HG02840 (cell line): Measurements from ENCODE around the gene ARID2.

Source experiments
- ATAC-seq: cut with Tn5 transposase; IDR thresholded peaks from one replicate; pipeline ENCODE4 v1.9.1; 2021; ENCODE audit warnings: mild to moderate bottlenecking, moderate library complexity, moderate number of reproducible peaks; ENCODE audit not compliant: unreplicated experiment, low FRiP score

Gene ARID2, protein sequence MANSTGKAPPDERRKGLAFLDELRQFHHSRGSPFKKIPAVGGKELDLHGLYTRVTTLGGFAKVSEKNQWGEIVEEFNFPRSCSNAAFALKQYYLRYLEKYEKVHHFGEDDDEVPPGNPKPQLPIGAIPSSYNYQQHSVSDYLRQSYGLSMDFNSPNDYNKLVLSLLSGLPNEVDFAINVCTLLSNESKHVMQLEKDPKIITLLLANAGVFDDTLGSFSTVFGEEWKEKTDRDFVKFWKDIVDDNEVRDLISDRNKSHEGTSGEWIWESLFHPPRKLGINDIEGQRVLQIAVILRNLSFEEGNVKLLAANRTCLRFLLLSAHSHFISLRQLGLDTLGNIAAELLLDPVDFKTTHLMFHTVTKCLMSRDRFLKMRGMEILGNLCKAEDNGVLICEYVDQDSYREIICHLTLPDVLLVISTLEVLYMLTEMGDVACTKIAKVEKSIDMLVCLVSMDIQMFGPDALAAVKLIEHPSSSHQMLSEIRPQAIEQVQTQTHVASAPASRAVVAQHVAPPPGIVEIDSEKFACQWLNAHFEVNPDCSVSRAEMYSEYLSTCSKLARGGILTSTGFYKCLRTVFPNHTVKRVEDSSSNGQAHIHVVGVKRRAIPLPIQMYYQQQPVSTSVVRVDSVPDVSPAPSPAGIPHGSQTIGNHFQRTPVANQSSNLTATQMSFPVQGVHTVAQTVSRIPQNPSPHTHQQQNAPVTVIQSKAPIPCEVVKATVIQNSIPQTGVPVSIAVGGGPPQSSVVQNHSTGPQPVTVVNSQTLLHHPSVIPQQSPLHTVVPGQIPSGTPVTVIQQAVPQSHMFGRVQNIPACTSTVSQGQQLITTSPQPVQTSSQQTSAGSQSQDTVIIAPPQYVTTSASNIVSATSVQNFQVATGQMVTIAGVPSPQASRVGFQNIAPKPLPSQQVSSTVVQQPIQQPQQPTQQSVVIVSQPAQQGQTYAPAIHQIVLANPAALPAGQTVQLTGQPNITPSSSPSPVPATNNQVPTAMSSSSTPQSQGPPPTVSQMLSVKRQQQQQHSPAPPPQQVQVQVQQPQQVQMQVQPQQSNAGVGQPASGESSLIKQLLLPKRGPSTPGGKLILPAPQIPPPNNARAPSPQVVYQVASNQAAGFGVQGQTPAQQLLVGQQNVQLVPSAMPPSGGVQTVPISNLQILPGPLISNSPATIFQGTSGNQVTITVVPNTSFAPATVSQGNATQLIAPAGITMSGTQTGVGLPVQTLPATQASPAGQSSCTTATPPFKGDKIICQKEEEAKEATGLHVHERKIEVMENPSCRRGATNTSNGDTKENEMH (N-terminal part only)

DNA sequence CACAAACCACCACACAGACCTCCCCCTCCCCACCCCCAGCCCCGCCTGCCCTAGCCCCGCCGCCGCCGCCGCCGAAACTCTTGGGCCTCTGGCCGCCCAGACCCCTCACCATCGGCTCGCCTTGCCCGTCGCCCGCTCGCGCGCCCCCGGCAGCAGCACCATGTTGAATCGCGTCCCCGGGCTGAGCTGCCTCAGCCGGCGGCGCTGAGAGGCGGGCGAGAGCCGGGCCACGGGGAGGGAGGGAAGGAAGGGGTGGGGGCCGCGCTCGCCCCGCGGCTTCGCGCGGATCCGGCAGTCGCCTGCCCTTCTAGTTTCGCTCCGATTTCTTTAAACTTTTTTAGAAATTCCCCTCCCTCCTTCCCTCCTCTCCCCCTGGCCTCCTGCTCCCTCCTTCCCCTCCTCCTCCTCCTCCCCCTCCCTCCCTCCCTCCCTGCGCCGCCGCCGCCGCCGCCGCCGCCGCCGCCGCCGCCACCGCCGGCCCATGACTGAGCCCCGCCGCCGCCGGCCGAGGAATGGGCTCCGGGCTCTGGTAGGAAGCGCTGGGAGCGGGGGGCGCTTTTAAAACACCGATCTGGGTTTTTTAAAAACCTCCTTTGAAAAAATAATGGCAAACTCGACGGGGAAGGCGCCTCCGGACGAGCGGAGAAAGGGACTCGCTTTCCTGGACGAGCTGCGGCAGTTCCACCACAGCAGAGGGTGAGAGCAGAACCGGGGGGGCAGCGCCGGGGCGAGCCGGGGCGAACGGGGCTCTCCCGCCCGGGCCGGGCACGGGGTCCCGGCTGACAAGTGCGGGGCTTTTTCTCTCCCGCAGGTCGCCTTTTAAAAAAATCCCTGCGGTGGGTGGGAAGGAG is at the start of gene ARID2:
TSS of gene ARID2 (plus strand) at position 474 of the 851 bp plus-strand sequence. CDS start at position 605, 131 bp downstream.
- ATAC-seq: peak; percentile 10

DNA sequence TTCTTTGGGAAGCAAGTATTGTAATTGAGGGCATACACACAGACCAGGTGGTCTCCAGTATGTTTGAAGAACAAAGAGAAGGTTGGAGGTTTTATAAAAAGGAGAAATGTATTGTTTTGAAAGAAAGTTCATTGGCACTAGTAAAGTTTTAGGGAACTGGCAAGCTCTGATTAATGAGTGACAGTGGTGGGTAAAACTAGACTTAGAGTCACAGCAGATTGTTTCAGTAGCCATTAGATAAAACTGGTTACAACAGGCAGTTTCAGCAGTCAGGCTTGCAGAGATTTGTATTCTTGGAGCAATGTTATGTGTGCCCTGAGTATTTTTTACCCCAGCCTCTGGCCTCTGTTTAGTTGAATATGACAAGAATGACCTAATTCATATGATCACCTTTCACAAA is 49.1 kb upstream of the ARID2 start:
- ATAC-seq: no peak

DNA sequence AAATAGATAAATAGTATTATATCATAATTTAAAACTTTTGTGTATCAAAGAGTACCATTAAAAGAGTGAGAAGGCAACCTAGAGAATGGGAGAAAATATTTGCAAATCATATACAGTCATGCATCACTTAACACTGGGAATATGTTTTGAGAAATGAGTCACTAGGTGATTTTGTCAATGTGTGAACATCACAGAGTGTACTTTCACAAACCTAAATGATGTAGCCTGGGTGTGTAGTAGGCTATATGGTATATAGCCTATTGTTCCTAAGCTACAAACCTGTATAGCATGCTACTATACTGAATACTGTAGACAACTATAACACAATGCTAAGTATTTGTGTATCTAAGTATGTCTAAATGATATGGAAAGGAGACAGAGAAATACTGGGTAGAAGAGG is 48.0 kb upstream of the ARID2 start:
- no peak for ATAC-seq

DNA sequence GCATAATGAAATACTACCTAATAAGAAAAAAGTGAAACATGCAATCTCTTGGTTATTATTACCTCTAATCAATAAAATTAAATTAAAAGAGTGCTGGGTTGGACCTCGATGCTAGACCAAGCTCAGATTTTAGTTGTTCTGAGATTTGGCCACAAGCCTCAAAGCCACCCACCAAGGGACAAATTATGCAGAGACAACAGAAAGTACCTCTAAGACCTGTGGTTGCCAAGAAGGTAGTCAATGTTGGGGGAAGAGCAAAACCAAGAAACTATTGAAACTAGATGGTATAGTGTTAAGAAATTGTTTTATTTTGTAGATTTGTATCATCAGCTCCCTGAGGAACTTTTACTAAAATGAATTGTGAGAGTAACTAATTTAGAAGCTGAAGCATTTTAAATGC is 43.8 kb upstream of the ARID2 start:
- no peak for ATAC-seq

DNA sequence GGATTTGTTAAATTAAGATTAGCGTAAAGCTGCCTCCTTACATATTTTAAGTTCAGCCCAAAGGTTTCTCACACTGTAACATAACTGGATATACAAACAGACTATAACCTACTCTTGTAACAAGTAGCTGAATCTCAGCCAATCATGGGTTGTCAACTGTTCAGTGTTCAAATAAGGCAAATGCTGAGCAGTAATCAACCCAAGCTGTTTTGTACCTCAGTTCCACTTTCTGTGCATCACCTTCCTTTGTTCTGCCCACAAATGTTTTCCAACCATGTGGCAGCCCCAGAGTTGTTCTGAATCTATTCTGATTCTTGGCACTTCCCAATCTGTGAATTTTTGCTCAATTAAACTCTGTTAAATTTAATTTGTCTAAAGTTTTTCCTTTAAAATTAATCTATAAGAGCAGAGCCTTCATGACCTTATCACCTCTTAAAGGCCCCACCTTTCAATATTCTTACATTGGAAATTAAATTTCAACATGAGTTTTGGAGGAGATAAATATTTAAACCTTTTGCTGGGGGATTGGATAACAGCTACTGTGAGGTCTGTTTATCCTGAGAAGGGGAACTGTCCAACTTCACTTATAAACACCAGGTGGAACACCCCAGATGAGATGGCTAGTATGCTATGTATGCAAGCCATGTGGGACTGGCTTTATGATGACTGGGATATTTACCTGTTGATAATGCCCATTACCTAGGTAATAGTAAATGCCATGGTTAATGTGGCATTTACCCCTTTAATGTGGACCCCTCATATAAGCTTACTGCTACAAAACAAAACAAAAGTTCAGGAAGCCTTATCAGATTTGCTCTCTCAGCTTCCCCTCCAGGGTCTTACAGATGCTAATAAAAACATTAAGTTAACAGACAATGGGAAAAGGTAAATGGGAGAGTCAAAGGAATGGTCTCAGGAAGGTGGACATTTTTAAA is 42.2 kb upstream of the ARID2 start:
- ATAC-seq: no peak

DNA sequence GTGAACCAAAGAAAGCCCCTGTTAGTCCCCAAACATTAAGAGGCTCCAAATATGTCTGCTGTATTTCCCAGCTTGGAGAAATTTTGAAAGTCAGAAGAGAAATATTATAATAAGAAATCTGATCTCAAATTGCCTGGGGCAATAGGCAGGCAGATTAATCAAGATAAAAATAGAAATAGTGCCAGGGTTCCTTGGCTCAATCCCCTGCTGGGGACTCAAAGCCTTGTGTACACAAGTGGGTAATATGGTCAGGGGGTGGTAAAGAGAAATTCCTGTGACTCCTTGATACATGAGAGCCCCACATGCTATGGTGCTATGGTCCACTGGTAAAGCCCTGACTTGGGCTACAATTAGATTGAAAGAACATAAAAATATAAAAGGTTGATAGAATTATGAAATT is 41.3 kb upstream of the ARID2 start:
- ATAC-seq: no peak

DNA sequence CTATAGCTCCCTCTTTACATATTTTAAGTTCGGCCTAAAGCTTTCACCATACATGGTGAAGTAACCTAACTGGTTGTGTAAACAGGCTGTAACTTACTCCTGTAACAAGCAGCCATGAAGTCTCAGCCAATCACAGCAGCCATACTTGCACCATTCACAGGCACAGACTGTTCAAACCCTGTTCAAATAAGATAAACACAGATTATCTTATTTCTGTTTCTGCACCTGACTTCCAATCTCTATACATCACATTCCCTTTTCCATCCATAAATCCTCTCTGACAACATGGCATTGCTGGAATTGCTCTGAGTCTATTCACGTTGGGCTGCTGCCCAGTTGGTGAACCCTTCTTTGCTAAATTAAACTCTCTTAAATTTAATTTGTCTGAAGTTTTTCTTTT is 34.5 kb upstream of the ARID2 start:
- ATAC-seq: no peak

DNA sequence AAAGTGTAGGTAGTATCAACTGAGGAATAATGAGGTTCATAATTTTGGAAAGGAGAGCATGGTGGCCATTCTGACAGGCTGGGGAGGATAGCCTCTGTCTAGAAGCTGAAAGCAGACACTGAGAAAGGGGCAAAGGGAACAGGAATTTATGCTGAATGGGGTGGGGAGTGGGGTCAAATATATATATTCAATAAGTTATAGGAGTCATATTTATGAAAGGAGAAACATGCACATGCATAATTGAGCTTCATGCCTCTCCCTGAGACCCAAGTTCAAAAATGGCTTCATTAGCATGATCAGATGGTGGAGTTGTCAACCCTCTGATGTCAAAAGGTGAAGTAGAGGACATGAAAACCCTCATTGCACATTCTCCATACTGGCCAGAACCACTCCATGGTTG is 33.9 kb upstream of the ARID2 start:
- ATAC-seq: no peak

DNA sequence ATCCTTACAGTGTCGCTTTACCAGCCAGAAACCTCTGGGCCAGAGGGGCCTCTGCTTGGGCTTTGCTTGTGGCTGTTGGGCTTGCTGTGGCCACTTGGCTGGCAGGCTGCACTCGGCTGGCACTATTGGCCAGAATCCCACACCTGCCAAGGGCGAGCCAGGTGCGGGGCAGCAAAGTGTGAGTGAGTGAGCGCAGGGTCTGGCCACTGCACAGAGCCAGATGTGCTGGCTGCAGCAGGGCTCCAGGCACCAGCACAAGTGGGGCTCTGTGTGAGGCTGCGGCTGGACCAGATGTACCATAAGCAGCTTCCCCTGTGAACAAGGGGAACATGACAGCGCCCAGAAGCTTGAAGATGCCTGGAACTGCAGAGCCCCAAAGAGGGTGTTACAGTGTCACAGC is 33.5 kb upstream of the ARID2 start:
- ATAC-seq: no peak

DNA sequence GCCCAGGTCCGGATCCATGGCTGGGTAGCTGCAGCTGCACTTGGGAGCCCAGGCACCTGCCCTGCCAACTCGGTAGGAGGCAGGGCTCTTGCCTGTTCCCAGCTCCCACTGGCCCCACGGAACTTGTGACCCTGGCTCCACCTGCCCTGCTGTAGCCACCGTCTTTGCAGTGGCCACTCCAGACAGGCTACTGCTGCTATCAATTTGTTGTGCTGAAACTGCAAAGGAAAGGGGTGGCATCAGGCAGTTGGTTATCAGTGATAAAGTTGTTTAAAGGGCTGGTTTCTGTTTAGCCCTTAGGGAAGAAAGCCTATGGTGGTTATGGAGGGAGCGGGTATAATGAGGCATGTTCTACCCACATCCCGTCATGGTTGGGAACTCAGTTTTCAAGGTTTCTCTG is 32.1 kb upstream of the ARID2 start:
- no peak for ATAC-seq

DNA sequence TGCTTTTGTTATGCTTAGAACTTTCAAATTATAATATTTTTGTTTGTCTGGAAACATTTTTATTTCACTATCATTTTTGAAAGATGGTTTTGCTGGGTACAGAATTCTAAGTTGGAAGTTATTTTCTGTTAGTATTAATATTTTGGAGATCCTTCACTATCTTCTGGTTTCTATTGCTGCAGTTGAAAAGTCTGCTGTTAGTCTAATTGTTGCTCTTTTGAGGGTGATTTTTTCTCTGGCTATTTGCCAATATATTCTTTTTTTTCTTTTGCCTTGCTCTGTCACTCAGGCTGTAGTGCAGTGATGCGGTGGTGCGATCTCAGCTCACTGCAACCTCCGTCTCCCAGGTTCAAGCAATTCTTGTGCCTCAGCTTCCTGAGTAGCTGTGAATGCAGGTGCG is 28.2 kb upstream of the ARID2 start:
- no peak for ATAC-seq

DNA sequence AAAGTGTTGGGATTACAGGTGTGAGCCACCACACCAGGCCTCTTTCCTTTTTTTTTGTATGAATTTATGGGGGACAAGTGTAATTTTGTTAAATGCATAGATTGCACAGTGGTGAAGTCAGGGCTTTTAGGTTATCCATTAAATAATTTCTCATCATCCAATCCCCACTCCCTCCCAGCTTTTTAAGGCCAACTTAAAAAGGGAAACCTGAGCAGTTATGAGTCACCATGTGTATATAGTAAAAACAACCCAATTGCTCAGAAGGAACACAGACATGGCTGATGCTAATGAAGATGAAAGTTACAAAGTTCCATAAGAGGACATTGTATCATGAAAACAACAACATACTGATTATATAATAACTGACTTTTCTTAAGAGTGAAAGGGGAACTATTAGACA is 25.6 kb upstream of the ARID2 start:
- no peak for ATAC-seq

DNA sequence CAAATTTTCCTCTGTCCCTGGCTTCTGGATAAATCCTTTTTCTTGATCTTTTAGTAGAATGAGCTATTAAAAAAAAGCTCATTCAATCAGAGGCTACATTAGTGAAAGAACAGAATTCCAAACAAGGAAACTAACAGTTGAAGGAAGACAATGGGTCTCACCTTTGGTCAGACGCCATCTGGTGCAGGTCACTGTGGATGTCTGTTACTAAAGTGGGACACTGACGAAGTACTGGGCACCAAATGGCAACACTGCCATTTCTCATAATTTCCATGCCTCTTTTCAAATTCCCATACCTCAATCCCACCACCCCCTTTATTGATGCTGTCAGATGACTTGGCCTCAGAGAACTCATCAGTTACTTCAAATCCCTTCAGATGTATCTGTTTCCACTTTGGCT is 24.5 kb upstream of the ARID2 start:
- no peak for ATAC-seq

DNA sequence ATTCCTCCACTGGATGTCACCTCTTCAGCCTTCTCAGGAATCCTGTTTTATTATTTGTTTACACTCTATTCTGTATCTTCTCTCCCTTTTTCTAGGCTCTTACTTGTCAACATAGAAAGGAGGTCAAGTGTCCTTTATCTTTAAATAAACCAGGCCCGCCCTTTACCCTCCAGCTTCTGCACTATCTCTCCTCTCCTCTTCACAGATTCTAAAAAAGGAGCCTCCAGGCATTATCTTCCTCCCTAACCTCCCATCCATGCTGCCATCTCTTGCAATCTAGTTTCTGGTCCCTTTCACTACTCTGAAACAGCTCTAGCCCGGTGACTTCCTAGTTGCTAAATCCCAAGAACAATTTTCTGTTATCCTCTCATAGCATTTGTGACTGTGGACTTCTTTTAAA is 24.1 kb upstream of the ARID2 start:
- ATAC-seq: no peak

DNA sequence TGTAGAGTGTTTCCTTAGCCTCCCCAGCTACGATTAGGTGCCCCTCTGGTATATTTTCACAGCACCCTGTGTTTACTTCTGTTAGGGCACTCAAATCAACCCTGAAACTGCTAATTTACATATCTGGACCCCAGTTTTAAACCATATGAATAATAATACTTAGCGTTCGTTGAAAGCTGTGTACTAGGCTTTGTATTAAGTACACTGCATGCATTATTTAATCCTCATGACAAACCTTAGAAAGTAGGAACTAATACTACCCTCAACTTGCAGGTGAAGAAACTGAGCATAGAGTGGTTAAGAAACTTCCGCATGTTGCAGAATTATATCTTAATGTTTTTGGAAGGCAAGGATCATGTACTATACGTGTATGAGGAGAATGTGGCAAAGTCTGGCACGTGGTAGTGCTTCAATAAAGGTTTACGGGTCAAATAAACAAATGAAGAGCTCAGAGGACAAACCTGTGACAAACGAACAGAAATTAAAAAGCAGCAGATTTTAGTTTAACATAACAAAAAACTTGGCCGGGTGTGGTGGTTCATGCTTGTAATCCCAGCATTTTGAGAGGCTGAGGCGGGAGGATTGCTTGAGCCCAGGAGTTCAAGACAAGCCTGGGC is 22.2 kb upstream of the ARID2 start:
- ATAC-seq: no peak

DNA sequence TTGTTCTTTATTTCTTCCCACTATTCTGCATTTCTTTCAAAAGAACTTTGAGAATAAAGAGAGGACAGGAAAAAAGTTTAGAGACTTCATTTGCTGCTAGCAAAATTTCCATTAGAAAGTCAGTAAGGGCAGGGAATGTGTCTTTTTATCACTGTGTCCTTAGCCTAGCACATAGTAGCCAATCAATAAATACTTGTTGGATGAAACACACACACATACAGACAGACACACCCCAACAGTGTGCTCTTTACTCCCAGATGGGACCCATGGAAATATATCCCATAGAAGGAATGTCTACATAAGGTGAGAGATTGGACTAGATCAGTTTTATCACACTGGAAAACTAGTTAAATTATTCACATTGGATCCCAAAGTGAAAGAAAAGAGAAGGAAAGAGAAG is 21.1 kb upstream of the ARID2 start:
- no peak for ATAC-seq

DNA sequence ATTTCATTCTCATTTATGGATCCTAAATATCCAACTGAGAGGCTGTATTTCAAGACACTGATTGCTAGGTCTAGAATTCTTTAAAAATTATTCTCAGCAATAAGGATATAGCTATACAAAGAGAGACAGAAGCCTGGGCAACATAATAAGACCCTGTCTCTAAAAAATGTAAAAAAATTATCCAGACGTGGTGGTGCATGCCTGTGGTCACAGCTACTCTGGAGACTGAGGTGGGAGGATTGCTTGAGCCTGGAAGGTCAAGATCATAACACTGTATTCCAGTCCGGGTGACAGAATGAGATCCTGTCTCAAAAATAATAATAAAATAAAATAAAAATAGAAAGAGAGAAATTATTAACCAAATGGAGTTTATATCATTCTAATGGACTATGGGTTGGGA is 20.6 kb upstream of the ARID2 start:
- ATAC-seq: no peak

DNA sequence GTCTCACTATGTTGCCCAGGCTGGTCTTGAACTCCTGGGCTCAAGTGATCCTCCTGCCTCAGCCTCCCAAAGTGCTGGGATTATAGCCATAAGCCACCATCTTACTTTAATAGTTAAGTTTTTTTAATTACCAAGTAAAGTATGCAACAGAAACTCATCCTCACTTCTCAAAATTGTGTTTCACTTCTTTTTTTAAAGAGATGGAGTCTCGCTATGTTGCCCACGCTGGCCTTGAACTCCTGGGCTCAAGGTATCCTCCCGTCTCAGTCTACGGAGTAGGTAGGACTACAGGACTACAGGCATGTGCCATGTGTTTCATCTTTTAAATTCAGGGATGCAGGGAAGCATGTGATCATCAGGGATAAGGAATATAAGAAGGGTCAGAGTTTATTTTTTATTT is 17.2 kb upstream of the ARID2 start:
- ATAC-seq: no peak
